ENCODE results near the gene MINDY2. TPM values are rescaled to one million over a fixed set of nuclear protein-coding genes. Genes with fewer than 3 reads are reported as not detected.
A peak's percentile ranks its signal among the peaks of the same experiment; 100 is the strongest.
"Not testable (repeated sequence)": the region's sequence is repeated elsewhere in the genome, so short reads cannot be mapped to it uniquely, and the experiment has no call there.

The MINDY2 gene
- total RNA-seq, 4 donors from 2014 or later: 26.6 to 38.2 (median 29.2) TPM

GRCh38 chr15:58856086-58856485 is 85.0 kb downstream of the MINDY2 start:
- no peaks in the 10 kb centered on the region for H3K27me3 ChIP-seq
- TF ChIP-seq POLR2A (IDR thresholded peaks at IDR 0.05; ENCODE audit: low read depth): no peak
- no peak for TF ChIP-seq POLR2AphosphoS5 (IDR thresholded peaks at IDR 0.05)
- no peak for TF ChIP-seq EP300 (IDR thresholded peaks at IDR 0.05)
- no peak for TF ChIP-seq CTCF (IDR thresholded peaks at IDR 0.05)
- peaks cover 0 to 7% (median 0%) of the 10 kb centered on the region in 4 donors for H3K4me1 ChIP-seq
- no peak overlapping the region for H3K4me3 ChIP-seq
- no peak for DNase-seq (ENCODE audit: extremely low spot score)
- H3K9me3 ChIP-seq: no peaks in the 10 kb centered on the region
- intact Hi-C loops (cut with DNase I): no loop called here
- H3K27ac ChIP-seq (replicated peaks in 1 of 4): no peak overlapping the region
- H3K36me3 ChIP-seq: peaks cover 0 to 48% (median 23%) of the 10 kb centered on the region in 4 donors

- H3K27ac ChIP-seq (replicated peaks in 1 of 4); DNase-seq (ENCODE audit: extremely low spot score); H3K4me1 ChIP-seq; intact Hi-C loops (cut with DNase I); H3K4me3 ChIP-seq; H3K9me3 ChIP-seq; H3K27me3 ChIP-seq: not testable (repeated sequence)
- WGBS: 67% methylated on average over 1 of the region's 1 CpG
- peaks cover 0 to 43% (median 20%) of the 10 kb centered on the region in 4 donors for H3K36me3 ChIP-seq
These were observed 85.5 kb downstream of the MINDY2 start for GRCh38 chr15:58856621-58857020.

- intact Hi-C loops (cut with DNase I): no loop called here
- Histone ChIP-seq H3K4me3 (no peak overlapping the region), H3K27me3 (no peaks in the 10 kb centered on the region), H3K27ac (replicated peaks in 1 of 4) (no peak overlapping the region), H3K9me3 (no peaks in the 10 kb centered on the region), H3K4me1 (peaks cover 8 to 16% (median 9%) of the 10 kb centered on the region in 4 donors), H3K36me3 (peaks cover 0 to 3% (median 0%) of the 10 kb centered on the region in 4 donors)
- 91% methylated on average over 2 of the region's 2 CpGs for WGBS
- TF ChIP-seq POLR2A (IDR thresholded peaks at IDR 0.05; ENCODE audit: low read depth): no peak
- no peak for TF ChIP-seq POLR2AphosphoS5 (IDR thresholded peaks at IDR 0.05)
- no peak for TF ChIP-seq EP300 (IDR thresholded peaks at IDR 0.05)
- TF ChIP-seq CTCF (IDR thresholded peaks at IDR 0.05): no peak
- DNase-seq (ENCODE audit: extremely low spot score): no peak
These were observed 91.2 kb downstream of the MINDY2 start for GRCh38 chr15:58862326-58862725.

- Histone ChIP-seq H3K36me3 (peaks cover 0 to 3% (median 0%) of the 10 kb centered on the region in 4 donors), H3K4me3 (peak overlapping the region; percentile 48 to 55 (median 49)), H3K9me3 (no peaks in the 10 kb centered on the region), H3K27ac (replicated peaks in 1 of 4) (peak overlapping the region in 3 of 4 donors; percentile 21 to 42 (median 28)), H3K27me3 (no peaks in the 10 kb centered on the region), H3K4me1 (peaks cover 8 to 16% (median 9%) of the 10 kb centered on the region in 4 donors)
- TF ChIP-seq CTCF (IDR thresholded peaks at IDR 0.05) (no peak), POLR2A (IDR thresholded peaks at IDR 0.05; ENCODE audit: low read depth) (no peak), EP300 (IDR thresholded peaks at IDR 0.05) (no peak), POLR2AphosphoS5 (IDR thresholded peaks at IDR 0.05) (no peak)
- intact Hi-C loops (cut with DNase I): no loop called here
- no peak for DNase-seq (ENCODE audit: extremely low spot score)
- WGBS: 25% methylated on average over 27 of the region's 54 CpGs
These were observed 93.7 kb downstream of the MINDY2 start for GRCh38 chr15:58864602-58865424.

- H3K36me3 ChIP-seq: peaks cover 0 to 3% (median 0%) of the 10 kb centered on the region in 4 donors
- TF ChIP-seq EP300 (IDR thresholded peaks at IDR 0.05) (no peak), POLR2AphosphoS5 (IDR thresholded peaks at IDR 0.05) (no peak), CTCF (IDR thresholded peaks at IDR 0.05) (no peak), POLR2A (IDR thresholded peaks at IDR 0.05; ENCODE audit: low read depth) (no peak)
- H3K4me3 ChIP-seq: peak overlapping the region; percentile 48 to 55 (median 49)
- H3K27me3 ChIP-seq: no peaks in the 10 kb centered on the region
- WGBS: 46% methylated on average over 14 of the region's 15 CpGs
- no peaks in the 10 kb centered on the region for H3K9me3 ChIP-seq
- intact Hi-C loops (cut with DNase I): no loop called here
- peak overlapping the region in 3 of 4 donors; percentile 21 to 42 (median 28) for H3K27ac ChIP-seq (replicated peaks in 1 of 4)
- no peak for DNase-seq (ENCODE audit: extremely low spot score)
- H3K4me1 ChIP-seq: peaks cover 8 to 16% (median 9%) of the 10 kb centered on the region in 4 donors
These were observed 94.4 kb downstream of the MINDY2 start for GRCh38 chr15:58865425-58865880.

All from esophagus muscularis mucosa (tissue), 4 donors.